ENCODE measurements around the gene PKD1L1.

DNA sequence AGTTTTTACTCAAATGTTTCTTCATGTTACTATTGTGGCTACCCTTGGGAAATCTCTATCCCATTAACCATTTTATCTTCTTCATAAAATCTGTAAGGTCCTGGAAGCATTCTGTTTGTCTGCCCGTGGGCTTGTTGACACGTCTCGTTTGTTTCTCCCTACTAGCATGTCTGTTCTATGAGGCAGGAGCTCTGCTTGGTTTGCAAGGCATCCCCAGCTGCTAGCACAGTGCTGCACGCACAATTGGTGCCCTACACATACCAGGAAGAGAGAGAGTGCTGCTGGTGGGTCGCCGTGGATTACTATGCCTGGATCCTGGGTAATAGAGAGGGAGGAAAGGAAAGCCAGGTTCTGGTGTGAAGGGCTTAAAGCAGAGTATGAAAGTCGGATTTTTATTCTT is 200.2 kb downstream of the PKD1L1 start:
- TF ChIP-seq TCF12 (IDR thresholded peaks at IDR 0.05; ENCODE audit: low read depth) (no peak), TAF1 (IDR thresholded peaks at IDR 0.05; ENCODE audit: low read depth) (no peak), CEBPB (IDR thresholded peaks at IDR 0.05) (no peak), CREB1 (IDR thresholded peaks at IDR 0.05; ENCODE audit: low read depth) (no peak), FOXM1 (IDR thresholded peaks at IDR 0.05; ENCODE audit: borderline replicate concordance, low read depth) (no peak)
- TF ChIP-seq, protein P1, sequence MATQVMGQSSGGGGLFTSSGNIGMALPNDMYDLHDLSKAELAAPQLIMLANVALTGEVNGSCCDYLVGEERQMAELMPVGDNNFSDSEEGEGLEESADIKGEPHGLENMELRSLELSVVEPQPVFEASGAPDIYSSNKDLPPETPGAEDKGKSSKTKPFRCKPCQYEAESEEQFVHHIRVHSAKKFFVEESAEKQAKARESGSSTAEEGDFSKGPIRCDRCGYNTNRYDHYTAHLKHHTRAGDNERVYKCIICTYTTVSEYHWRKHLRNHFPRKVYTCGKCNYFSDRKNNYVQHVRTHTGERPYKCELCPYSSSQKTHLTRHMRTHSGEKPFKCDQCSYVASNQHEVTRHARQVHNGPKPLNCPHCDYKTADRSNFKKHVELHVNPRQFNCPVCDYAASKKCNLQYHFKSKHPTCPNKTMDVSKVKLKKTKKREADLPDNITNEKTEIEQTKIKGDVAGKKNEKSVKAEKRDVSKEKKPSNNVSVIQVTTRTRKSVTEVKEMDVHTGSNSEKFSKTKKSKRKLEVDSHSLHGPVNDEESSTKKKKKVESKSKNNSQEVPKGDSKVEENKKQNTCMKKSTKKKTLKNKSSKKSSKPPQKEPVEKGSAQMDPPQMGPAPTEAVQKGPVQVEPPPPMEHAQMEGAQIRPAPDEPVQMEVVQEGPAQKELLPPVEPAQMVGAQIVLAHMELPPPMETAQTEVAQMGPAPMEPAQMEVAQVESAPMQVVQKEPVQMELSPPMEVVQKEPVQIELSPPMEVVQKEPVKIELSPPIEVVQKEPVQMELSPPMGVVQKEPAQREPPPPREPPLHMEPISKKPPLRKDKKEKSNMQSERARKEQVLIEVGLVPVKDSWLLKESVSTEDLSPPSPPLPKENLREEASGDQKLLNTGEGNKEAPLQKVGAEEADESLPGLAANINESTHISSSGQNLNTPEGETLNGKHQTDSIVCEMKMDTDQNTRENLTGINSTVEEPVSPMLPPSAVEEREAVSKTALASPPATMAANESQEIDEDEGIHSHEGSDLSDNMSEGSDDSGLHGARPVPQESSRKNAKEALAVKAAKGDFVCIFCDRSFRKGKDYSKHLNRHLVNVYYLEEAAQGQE (IDR thresholded peaks at IDR 0.05; ENCODE audit: low read depth): no peak
